Effector memory CD8-positive, alpha-beta T cell (primary cell): ENCODE results near the gene MADD.

Experiments used
- ATAC-seq: fragments of 150-1000 bp; cut with Tn5 transposase; replicated peaks from 2 replicates; pipeline ENCODE4 v1.10.0; 2021; ENCODE audit warnings: mild to moderate bottlenecking, moderate library complexity
- DNase-seq, 3 experiments: peaks; one replicate each; pipeline ENCODE4 v3.0.0; 2021
- H3K27ac Mint-ChIP-seq, 2 donors: one replicate each; pipeline ENCODE4 v1.8.0; 2022; ENCODE audit warnings: mild to moderate bottlenecking in 2 of 2, mixed read lengths in 2 of 2, moderate library complexity in 2 of 2
- H3K27me3 Mint-ChIP-seq, 2 donors: one replicate each; pipeline ENCODE4 v1.8.0; 2022; ENCODE audit warnings: mixed read lengths in 2 of 2
- H3K36me3 Mint-ChIP-seq: one replicate; pipeline ENCODE4 v1.8.0; 2022; ENCODE audit warnings: mild to moderate bottlenecking, moderate library complexity, mixed read lengths; ENCODE audit not compliant: insufficient read depth
- H3K4me1 Mint-ChIP-seq, 2 donors: one replicate each; pipeline ENCODE4 v1.8.0; 2022; ENCODE audit warnings: low read depth in 2 of 2, mixed read lengths in 2 of 2
- H3K4me3 Mint-ChIP-seq, 2 donors: one replicate each; pipeline ENCODE4 v1.8.0; 2022; ENCODE audit warnings: mild to moderate bottlenecking in 2 of 2, mixed read lengths in 2 of 2, moderate library complexity in 2 of 2
- H3K9me3 Mint-ChIP-seq, 2 donors: one replicate each; pipeline ENCODE4 v1.8.0; 2022; ENCODE audit warnings: mixed read lengths in 2 of 2

The MADD gene

GRCh38 chr11:47348131-47348802, 78.3 kb downstream of the MADD start:
- Mint-ChIP-seq H3K27ac (no peak overlapping the region), H3K27me3 (peaks cover 0 to 5% of the 10 kb centered on the region in 2 donors), H3K4me1 (peaks cover 0 to 5% of the 10 kb centered on the region in 2 donors), H3K36me3 (peaks cover 3% of the 10 kb centered on the region), H3K9me3 (no peaks in the 10 kb centered on the region), H3K4me3 (no peak overlapping the region)
- ATAC-seq: no peak
- DNase-seq: no peak

- no peak overlapping the region for H3K4me3 Mint-ChIP-seq
- H3K9me3 Mint-ChIP-seq: no peaks in the 10 kb centered on the region
- H3K4me1 Mint-ChIP-seq: peaks cover 0 to 5% of the 10 kb centered on the region in 2 donors
- ATAC-seq (no peak), DNase-seq (no peak)
- peaks cover 3% of the 10 kb centered on the region for H3K36me3 Mint-ChIP-seq
- H3K27me3 Mint-ChIP-seq: peaks cover 0 to 5% of the 10 kb centered on the region in 2 donors
- H3K27ac Mint-ChIP-seq: no peak overlapping the region
Observed at GRCh38 chr11:47348859-47349258, 78.9 kb downstream of the MADD start.

- H3K27ac Mint-ChIP-seq: no peak overlapping the region
- ATAC-seq (no peak), DNase-seq (no peak)
- H3K36me3 Mint-ChIP-seq: no peaks in the 10 kb centered on the region
- H3K4me1 Mint-ChIP-seq: peaks cover 0 to 5% of the 10 kb centered on the region in 2 donors
- H3K27me3 Mint-ChIP-seq: peaks cover 0 to 5% of the 10 kb centered on the region in 2 donors
- H3K9me3 Mint-ChIP-seq: no peaks in the 10 kb centered on the region
- H3K4me3 Mint-ChIP-seq: no peak overlapping the region
Observed at GRCh38 chr11:47349521-47350095, 79.7 kb downstream of the MADD start.

- peaks cover 0 to 5% of the 10 kb centered on the region in 2 donors for H3K27me3 Mint-ChIP-seq
- no peak overlapping the region for H3K27ac Mint-ChIP-seq
- H3K4me3 Mint-ChIP-seq: no peak overlapping the region
- H3K4me1 Mint-ChIP-seq: peaks cover 0 to 5% of the 10 kb centered on the region in 2 donors
- H3K36me3 Mint-ChIP-seq: no peaks in the 10 kb centered on the region
- H3K9me3 Mint-ChIP-seq: no peaks in the 10 kb centered on the region
- no peak for DNase-seq
- ATAC-seq: no peak
Observed at GRCh38 chr11:47350315-47350714, 80.4 kb downstream of the MADD start.

GRCh38 chr11:47351156-47352126, 81.5 kb downstream of the MADD start:
- H3K27ac Mint-ChIP-seq: no peak overlapping the region
- no peaks in the 10 kb centered on the region for H3K9me3 Mint-ChIP-seq
- no peak for ATAC-seq
- peaks cover 0 to 5% of the 10 kb centered on the region in 2 donors for H3K27me3 Mint-ChIP-seq
- peaks cover 0 to 5% of the 10 kb centered on the region in 2 donors for H3K4me1 Mint-ChIP-seq
- no peak for DNase-seq
- H3K36me3 Mint-ChIP-seq: no peaks in the 10 kb centered on the region
- no peak overlapping the region for H3K4me3 Mint-ChIP-seq

GRCh38 chr11:47352556-47352955, 82.6 kb downstream of the MADD start, which contains the start of gene MYBPC3:
Gene MYBPC3 (minus strand): TSS chr11:47352702. CDS start chr11:47352647, 55 bp downstream.
- DNase-seq (no peak), ATAC-seq (no peak)
- no peak within 1 kb of the TSS for H3K4me3 Mint-ChIP-seq
- no peaks in the 10 kb centered on the region for H3K9me3 Mint-ChIP-seq
- no peak within 1 kb of the TSS for H3K27ac Mint-ChIP-seq
- peaks cover 0 to 5% of the 10 kb centered on the region in 2 donors for H3K27me3 Mint-ChIP-seq
- no peaks in the 10 kb centered on the region for H3K36me3 Mint-ChIP-seq
- H3K4me1 Mint-ChIP-seq: peaks cover 0 to 5% of the 10 kb centered on the region in 2 donors

- Mint-ChIP-seq H3K9me3 (no peaks in the 10 kb centered on the region), H3K4me1 (peaks cover 0 to 1% of the 10 kb centered on the region in 2 donors), H3K36me3 (no peaks in the 10 kb centered on the region), H3K27ac (no peak overlapping the region), H3K4me3 (no peak overlapping the region), H3K27me3 (peaks cover 0 to 5% of the 10 kb centered on the region in 2 donors)
- no peak for ATAC-seq
- DNase-seq: no peak
Observed at GRCh38 chr11:47353978-47354774, 84.2 kb downstream of the MADD start.

- H3K9me3 Mint-ChIP-seq: no peaks in the 10 kb centered on the region
- peaks cover 0 to 5% of the 10 kb centered on the region in 2 donors for H3K27me3 Mint-ChIP-seq
- H3K27ac Mint-ChIP-seq: no peak overlapping the region
- no peak for DNase-seq
- H3K4me3 Mint-ChIP-seq: no peak overlapping the region
- peaks cover 0 to 3% of the 10 kb centered on the region in 2 donors for H3K4me1 Mint-ChIP-seq
- no peaks in the 10 kb centered on the region for H3K36me3 Mint-ChIP-seq
- ATAC-seq: no peak
Observed at GRCh38 chr11:47354913-47355282, 85.0 kb downstream of the MADD start.

- Mint-ChIP-seq H3K4me3 (no peak overlapping the region), H3K9me3 (no peaks in the 10 kb centered on the region), H3K36me3 (no peaks in the 10 kb centered on the region), H3K27me3 (peaks cover 0 to 5% of the 10 kb centered on the region in 2 donors), H3K4me1 (peaks cover 0 to 3% of the 10 kb centered on the region in 2 donors), H3K27ac (no peak overlapping the region)
- ATAC-seq (no peak), DNase-seq (no peak)
Observed at GRCh38 chr11:47355283-47356128, 85.6 kb downstream of the MADD start.

GRCh38 chr11:47356129-47356997, 86.4 kb downstream of the MADD start:
- H3K4me1 Mint-ChIP-seq: peaks cover 0 to 3% of the 10 kb centered on the region in 2 donors
- ATAC-seq (no peak), DNase-seq (no peak)
- no peak overlapping the region for H3K27ac Mint-ChIP-seq
- H3K9me3 Mint-ChIP-seq: no peaks in the 10 kb centered on the region
- H3K27me3 Mint-ChIP-seq: peaks cover 0 to 5% of the 10 kb centered on the region in 2 donors
- H3K36me3 Mint-ChIP-seq: no peaks in the 10 kb centered on the region
- H3K4me3 Mint-ChIP-seq: no peak overlapping the region

- DNase-seq (no peak), ATAC-seq (no peak)
- H3K27ac Mint-ChIP-seq: no peak overlapping the region
- no peaks in the 10 kb centered on the region for H3K36me3 Mint-ChIP-seq
- H3K27me3 Mint-ChIP-seq: peaks cover 0 to 5% of the 10 kb centered on the region in 2 donors
- H3K4me3 Mint-ChIP-seq: no peak overlapping the region
- peaks cover 0 to 3% of the 10 kb centered on the region in 2 donors for H3K4me1 Mint-ChIP-seq
- H3K9me3 Mint-ChIP-seq: no peaks in the 10 kb centered on the region
Observed at GRCh38 chr11:47356998-47357329, 87.0 kb downstream of the MADD start.
